HG03066 (cell line): ENCODE data around the gene PLCB4.

Source experiments
- ATAC-seq: cut with Tn5 transposase; IDR thresholded peaks from one replicate; pipeline ENCODE4 v1.9.1; 2021; ENCODE audit warnings: low read depth; ENCODE audit not compliant: unreplicated experiment

The PLCB4 gene

GRCh38 chr20:9475456-9475855 is 406.6 kb downstream of the PLCB4 start:
- no peak for ATAC-seq

- ATAC-seq = no peak
These were observed 407.3 kb downstream of the PLCB4 start for GRCh38 chr20:9476174-9476573.

- ATAC-seq = no peak
These were observed 407.8 kb downstream of the PLCB4 start for GRCh38 chr20:9476637-9477036.

- ATAC-seq = no peak
These were observed 409.9 kb downstream of the PLCB4 start for GRCh38 chr20:9478771-9479170.

- no peak for ATAC-seq
These were observed 411.2 kb downstream of the PLCB4 start for GRCh38 chr20:9480066-9480465.

- ATAC-seq = no peak
These were observed 413.3 kb downstream of the PLCB4 start for GRCh38 chr20:9482180-9482579.

GRCh38 chr20:9483131-9483530 is 414.2 kb downstream of the PLCB4 start:
- ATAC-seq = no peak

- ATAC-seq = no peak
These were observed 416.9 kb downstream of the PLCB4 start for GRCh38 chr20:9485614-9486340.

GRCh38 chr20:9487231-9487630 is 418.3 kb downstream of the PLCB4 start:
- ATAC-seq = no peak

- ATAC-seq = no peak
These were observed 419.2 kb downstream of the PLCB4 start for GRCh38 chr20:9488063-9488462.

- no peak for ATAC-seq
These were observed 421.3 kb downstream of the PLCB4 start for GRCh38 chr20:9490161-9490560.

GRCh38 chr20:9490631-9491030 is 421.7 kb downstream of the PLCB4 start:
- no peak for ATAC-seq

- ATAC-seq = no peak
These were observed 422.4 kb downstream of the PLCB4 start for GRCh38 chr20:9491324-9491723.

GRCh38 chr20:9492067-9492466 is 423.2 kb downstream of the PLCB4 start:
- no peak for ATAC-seq

- no peak for ATAC-seq
These were observed 424.9 kb downstream of the PLCB4 start for GRCh38 chr20:9493803-9494202.

GRCh38 chr20:9495701-9496100 is 426.8 kb downstream of the PLCB4 start:
- ATAC-seq = no peak

- no peak for ATAC-seq
These were observed 427.3 kb downstream of the PLCB4 start for GRCh38 chr20:9496155-9496554.

GRCh38 chr20:9498322-9498721 is 429.4 kb downstream of the PLCB4 start:
- ATAC-seq = no peak

GRCh38 chr20:9499126-9499899 is 430.4 kb downstream of the PLCB4 start:
- no peak for ATAC-seq

- no peak for ATAC-seq
These were observed 431.2 kb downstream of the PLCB4 start for GRCh38 chr20:9500121-9500520.

GRCh38 chr20:9501473-9501872 is 432.6 kb downstream of the PLCB4 start:
- no peak for ATAC-seq
